IMR-90 (cell line): ENCODE results near the gene TADA2A. TPM values are rescaled to one million over a fixed set of nuclear protein-coding genes. Genes with fewer than 3 reads are reported as not detected.

Experiments used
- ATAC-seq: fragments of 200-7000 bp; cut with Tn5 transposase; 2 replicates; pipeline ENCODE4 v1.9.1; 2020; ENCODE audit warnings: low read depth, mild to moderate bottlenecking, moderate library complexity
- BruUV-seq: library from RNA; stranded (reverse); fragments of 400-500 nt; replicated peaks from 2 replicates; lab custom pipeline; 2021; lab: Mats Ljungman, UMichigan
- CTCF ChIA-PET: fragments of 300-600 bp; formaldehyde crosslinking; extraction: SDS; loops from one replicate; lab custom pipeline; 2021; ENCODE audit warnings: antibody characterized with exemption; lab: Yijun Ruan, JAX
- POLR2A ChIA-PET: fragments of 300-600 bp; sonication (Branson Sonifier 250); formaldehyde crosslinking; loops from one replicate; lab custom pipeline; 2022; ENCODE audit warnings: antibody characterized with exemption; ENCODE audit not compliant: unreplicated experiment; lab: Charles Lee
- DNase-seq: peaks from one replicate; pipeline ENCODE4 v3.0.0; 2013
- H2AFZ ChIP-seq: replicated peaks from 2 replicates; pipeline ENCODE3; 2013; ENCODE audit warnings: low read length, mild to moderate bottlenecking; ENCODE audit not compliant: poor library complexity
- H2AK5ac ChIP-seq: 2 replicates; pipeline ENCODE4 v1.6.1; 2013; ENCODE audit warnings: low read depth, low read length, inconsistent platforms
- H2AK9ac ChIP-seq: replicated peaks from 2 replicates; pipeline ENCODE3; 2013; ENCODE audit warnings: mild to moderate bottlenecking, low read depth, low read length, moderate library complexity; ENCODE audit not compliant: poor library complexity
- H2BK120ac ChIP-seq: 2 replicates; pipeline ENCODE4 v1.6.1; 2013; ENCODE audit warnings: low read depth, low read length, inconsistent platforms
- H2BK15ac ChIP-seq: 3 replicates; pipeline ENCODE4 v1.6.1; 2013; ENCODE audit warnings: low read depth, low read length, inconsistent platforms
- H2BK20ac ChIP-seq: 2 replicates; pipeline ENCODE4 v1.6.1; 2013; ENCODE audit warnings: low read depth, mild to moderate bottlenecking, inconsistent platforms, low read length, moderate library complexity
- H2BK5ac ChIP-seq: 2 replicates; pipeline ENCODE4 v1.6.1; 2013; ENCODE audit warnings: mild to moderate bottlenecking, low read depth, low read length, inconsistent platforms; ENCODE audit not compliant: poor library complexity, severe bottlenecking
- H3K14ac ChIP-seq: replicated peaks from 2 replicates; pipeline ENCODE4 v1.6.1; 2013; ENCODE audit warnings: low read depth, low read length, inconsistent platforms
- H3K18ac ChIP-seq: 2 replicates; pipeline ENCODE4 v1.6.1; 2013; ENCODE audit warnings: low read depth, low read length, control low read depth
- H3K23ac ChIP-seq: 2 replicates; pipeline ENCODE4 v1.6.1; 2013; ENCODE audit warnings: low read depth, low read length, inconsistent platforms
- H3K27ac ChIP-seq: 2 replicates; pipeline ENCODE4 v1.5.1; 2013; ENCODE audit warnings: mild to moderate bottlenecking, control low read depth, low read length; ENCODE audit not compliant: insufficient read depth
- H3K27me3 ChIP-seq: 2 replicates; pipeline ENCODE4 v1.6.1; 2013; ENCODE audit warnings: low read length; ENCODE audit not compliant: control insufficient read depth, insufficient read depth
- H3K36me3 ChIP-seq: 2 replicates; pipeline ENCODE4 v1.6.1; 2013; ENCODE audit warnings: low read length, mixed read lengths; ENCODE audit not compliant: control insufficient read depth, insufficient read depth
- H3K4ac ChIP-seq: 2 replicates; pipeline ENCODE4 v1.6.1; 2013; ENCODE audit warnings: low read depth, low read length, inconsistent platforms
- H3K4me1 ChIP-seq: 2 replicates; pipeline ENCODE4 v1.6.1; 2013; ENCODE audit warnings: low read length, mixed read lengths; ENCODE audit not compliant: control insufficient read depth, insufficient read depth
- H3K4me2 ChIP-seq: 2 replicates; pipeline ENCODE4 v1.6.1; 2013; ENCODE audit warnings: low read depth, mild to moderate bottlenecking, control low read depth, low read length, moderate library complexity
- H3K4me3 ChIP-seq: 2 replicates; pipeline ENCODE4 v1.5.1; 2013; ENCODE audit warnings: low read depth, mild to moderate bottlenecking, control low read depth, low read length, moderate library complexity; ENCODE audit not compliant: insufficient read depth
- H3K56ac ChIP-seq: 2 replicates; pipeline ENCODE4 v1.6.1; 2013; ENCODE audit warnings: low read length, inconsistent platforms; ENCODE audit not compliant: insufficient read depth; ENCODE audit errors: extremely low read depth
- H3K79me1 ChIP-seq, 2 experiments: 2 replicates each; pipeline ENCODE4 v1.6.1; 2013; ENCODE audit warnings: low read length in 2 of 2, inconsistent platforms in 1 of 2, low read depth in 1 of 2
- H3K9ac ChIP-seq: 2 replicates; pipeline ENCODE4 v1.6.1; 2013; ENCODE audit warnings: low read depth, low read length, control low read depth
- H3K9me1 ChIP-seq: 2 replicates; pipeline ENCODE4 v1.6.1; 2013; ENCODE audit warnings: low read length, inconsistent platforms; ENCODE audit not compliant: insufficient read depth
- H3K9me3 ChIP-seq: 2 replicates; pipeline ENCODE4 v1.6.1; 2013; ENCODE audit warnings: low read length; ENCODE audit not compliant: control insufficient read depth, insufficient read depth
- H4K20me1 ChIP-seq: 2 replicates; pipeline ENCODE4 v1.6.1; 2013; ENCODE audit warnings: low read length, inconsistent platforms; ENCODE audit not compliant: insufficient read depth
- H4K5ac ChIP-seq: 2 replicates; pipeline ENCODE4 v1.6.1; 2013; ENCODE audit warnings: mild to moderate bottlenecking, low read depth, low read length, control low read depth
- H4K8ac ChIP-seq, 2 experiments: 2 replicates each; pipeline ENCODE4 v1.6.1; 2013; ENCODE audit warnings: low read depth in 2 of 2, low read length in 2 of 2, control low read depth in 1 of 2, inconsistent platforms in 1 of 2
- H4K91ac ChIP-seq: 2 replicates; pipeline ENCODE4 v1.6.1; 2013; ENCODE audit warnings: low read depth, low read length, inconsistent platforms; ENCODE audit not compliant: insufficient read depth
- BHLHE40 ChIP-seq: fragments of 150-350 bp; IDR thresholded peaks from 2 replicates; pipeline ENCODE4 v1.6.1; 2016; ENCODE audit warnings: mild to moderate bottlenecking, low read depth, low read length
- CHD1 ChIP-seq: IDR thresholded peaks from 2 replicates; pipeline ENCODE4 v1.6.1; 2012; ENCODE audit warnings: low read depth, low read length, improper control_type of control experiment
- MAFK ChIP-seq: IDR thresholded peaks from 2 replicates; pipeline ENCODE4 v1.6.1; 2012; ENCODE audit warnings: low read depth, low read length, improper control_type of control experiment
- MAZ ChIP-seq: IDR thresholded peaks from 2 replicates; pipeline ENCODE4 v1.6.1; 2012; ENCODE audit warnings: low read depth, mild to moderate bottlenecking, low read length, improper control_type of control experiment, moderate library complexity, borderline replicate concordance
- MXI1 ChIP-seq: IDR thresholded peaks from 2 replicates; pipeline ENCODE4 v1.6.1; 2012; ENCODE audit warnings: low read depth, mild to moderate bottlenecking, low read length, moderate library complexity, borderline replicate concordance
- NFE2L2 ChIP-seq: fragments of 150-350 bp; IDR thresholded peaks from 2 replicates; pipeline ENCODE4 v1.6.1; 2016; ENCODE audit warnings: low read depth, mild to moderate bottlenecking, low read length
- POLR2A ChIP-seq: IDR thresholded peaks from 2 replicates; pipeline ENCODE4 v1.6.1; 2012; ENCODE audit warnings: mild to moderate bottlenecking, low read depth, low read length
- RAD21 ChIP-seq: IDR thresholded peaks from 2 replicates; pipeline ENCODE4 v1.6.1; 2012; ENCODE audit warnings: low read length, improper control_type of control experiment
- RCOR1 ChIP-seq: IDR thresholded peaks from 2 replicates; pipeline ENCODE4 v1.6.1; 2012; ENCODE audit warnings: mild to moderate bottlenecking, low read length, improper control_type of control experiment; ENCODE audit not compliant: insufficient replicate concordance
- RFX5 ChIP-seq: IDR thresholded peaks from 2 replicates; pipeline ENCODE4 v1.8.0; 2012; ENCODE audit warnings: low read depth, mild to moderate bottlenecking, low read length, moderate library complexity
- SMC3 ChIP-seq: fragments of 150-350 bp; IDR thresholded peaks from 2 replicates; pipeline ENCODE4 v1.6.1; 2016; ENCODE audit warnings: low read depth, mild to moderate bottlenecking, antibody characterized with exemption, low read length, moderate library complexity
- whole genome bisulfite sequencing, 2 experiments: methylation state at CpG; one replicate each; pipeline versions ENCODE4 v1.1.5 to v1.1.7; 2013; ENCODE audit warnings: missing lambda C conversion rate in 2 of 2; ENCODE audit not compliant: insufficient read length in 1 of 2; ENCODE audit errors: extremely low coverage in 2 of 2; 5-methylcytosine and 5-hydroxymethylcytosine counted together
- dilution Hi-C: fragments of 300-500 bp; cut with HindIII; formaldehyde crosslinking; loops from one replicate; pipeline ENCODE4 v1.14.3; 2018; ENCODE audit warnings: low sequenced_read_pairs; ENCODE audit not compliant: unreplicated experiment
- in situ Hi-C: fragments of 300-500 bp; cut with MboI; formaldehyde crosslinking; loops from 3 replicates; pipeline ENCODE4 v1.14.3; 2019; ENCODE audit warnings: low sequenced_read_pairs, inconsistent platforms, mixed read lengths
- intact Hi-C: fragments of 100-400 bp; cut with micrococcal nuclease; formaldehyde crosslinking; loops from 2 replicates; pipeline ENCODE4 v1.10.0; 2022
- polyA plus RNA-seq, 3 experiments: library from polyadenylated mRNA; depleted of rRNA; stranded (reverse); fragments of >200 nt; gene quantifications; 2 replicates each; pipeline ENCODE4 v1.2.3, GENCODE V29; 2012; ENCODE audit warnings: low replicate concordance in 1 of 3
- total RNA-seq: library from RNA; depleted of rRNA; stranded (reverse); fragments of >200 nt; gene quantifications from 2 replicates; pipeline ENCODE4 v1.2.3, GENCODE V29; 2012
- TF ChIP-seq, protein P1 (sequence below): conservative IDR thresholded peaks from 2 replicates; pipeline ENCODE4 v1.5.1; 2012; ENCODE audit warnings: mild to moderate bottlenecking, low read depth, low read length, improper control_type of control experiment
- TF ChIP-seq, protein P2 (sequence below): fragments of 150-350 bp; IDR thresholded peaks from 2 replicates; pipeline ENCODE4 v1.6.1; 2017; ENCODE audit warnings: mild to moderate bottlenecking, antibody characterized with exemption, low read length, low read depth

TADA2A gene
- total and polyA plus RNA-seq, 2 of the 4 experiments (the other 2 are of a cell fraction) = 13.1 to 19.7 TPM

DNA sequence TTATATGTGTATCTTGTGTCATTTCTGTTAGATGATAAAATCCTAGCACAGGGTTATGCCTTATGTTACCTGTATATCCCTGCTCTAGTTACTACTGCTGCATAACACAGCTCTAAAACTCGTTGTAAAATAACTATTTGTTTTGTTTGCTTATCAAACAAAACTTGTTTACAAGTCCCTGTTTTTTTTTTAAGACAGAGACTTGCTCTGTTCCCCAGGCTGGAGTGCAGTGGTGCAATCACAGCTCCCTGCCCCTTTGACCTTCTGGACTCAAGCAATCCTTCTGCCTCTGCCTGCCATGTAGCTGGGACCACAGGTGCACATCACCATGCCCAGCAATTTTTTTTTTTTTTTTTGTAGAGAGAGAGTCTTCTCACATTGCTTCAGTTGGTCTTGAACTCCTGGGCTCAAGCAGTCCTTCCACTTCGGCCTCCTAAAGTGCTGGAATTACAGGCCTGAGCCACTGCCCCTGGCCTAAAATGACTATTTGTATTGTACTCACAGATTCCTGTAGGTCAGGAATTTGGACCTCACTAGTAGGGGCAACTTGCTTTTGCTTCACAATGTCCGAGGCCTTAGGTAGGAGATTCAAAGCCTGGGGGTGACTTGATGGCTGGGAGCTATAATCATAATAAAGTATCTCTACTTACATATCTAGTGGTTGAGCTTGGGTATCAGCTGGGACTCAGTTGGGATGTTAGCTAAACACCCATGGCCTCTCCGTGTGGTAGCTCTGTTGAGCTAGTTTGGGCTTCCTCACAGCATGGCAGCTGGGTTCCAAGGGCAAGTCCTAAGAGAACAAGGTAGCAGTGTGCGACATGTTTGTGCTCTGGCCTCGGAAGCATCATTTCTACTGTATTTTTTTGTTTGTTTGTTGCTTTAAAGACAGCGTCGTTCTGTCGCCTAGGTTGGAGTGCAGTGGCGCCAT, 95.6 kb downstream of the TADA2A start (continued):
- TF ChIP-seq MXI1 = no peak
- TF ChIP-seq RFX5 = no peak

GRCh38 chr17:37503148-37503547, 96.5 kb downstream of the TADA2A start:
- H3K4me2 ChIP-seq = no peak overlapping the region
- no CpG with 5 or more reads among the region's 6 CpGs for WGBS, 2 experiments
- H3K36me3 ChIP-seq = peaks cover 15% of the 10 kb centered on the region
- intact Hi-C loops (no loop called here), dilution Hi-C loops (no loop called here), in situ Hi-C loops (no loop called here)
- no peak overlapping the region for H2BK120ac ChIP-seq
- H2AK5ac ChIP-seq = no peak overlapping the region
- H3K79me1 ChIP-seq = peaks cover 0 to 75% of the 10 kb centered on the region in 2 experiments; a peak in 2 of 4 replicates
- H2AK9ac ChIP-seq = no peak overlapping the region
- POLR2A ChIA-PET = no interaction called here
- H4K91ac ChIP-seq = no peak overlapping the region
- H2BK5ac ChIP-seq = no peak overlapping the region
- H3K9me1 ChIP-seq = peaks cover 45% of the 10 kb centered on the region
- H2BK15ac ChIP-seq = no peak overlapping the region
- H3K23ac ChIP-seq = no peak overlapping the region
- H3K9me3 ChIP-seq = no peaks in the 10 kb centered on the region
- no peak overlapping the region for H3K56ac ChIP-seq
- no peak overlapping the region for H3K4ac ChIP-seq
- no peak for DNase-seq
- no peaks in the 10 kb centered on the region for H3K27me3 ChIP-seq
- no peak overlapping the region for H3K18ac ChIP-seq
- H2AFZ ChIP-seq = no peak overlapping the region
- H4K5ac ChIP-seq = no peak overlapping the region
- no peak overlapping the region for H3K4me3 ChIP-seq
- no peak overlapping the region for H4K8ac ChIP-seq
- CTCF ChIA-PET = no interaction called here
- peaks cover 5% of the 10 kb centered on the region; the same call in 1 of the 2 replicates for H3K4me1 ChIP-seq
- H3K27ac ChIP-seq = no peak overlapping the region
- no peak for ATAC-seq
- BruUV-seq = no TSS peak
- H3K9ac ChIP-seq = no peak overlapping the region
- no peak overlapping the region for H3K14ac ChIP-seq
- H2BK20ac ChIP-seq = no peak overlapping the region
- peaks cover 95% of the 10 kb centered on the region for H4K20me1 ChIP-seq
- TF ChIP-seq CHD1 = no peak
- no peak for TF ChIP-seq RCOR1
- TF ChIP-seq, protein P1, sequence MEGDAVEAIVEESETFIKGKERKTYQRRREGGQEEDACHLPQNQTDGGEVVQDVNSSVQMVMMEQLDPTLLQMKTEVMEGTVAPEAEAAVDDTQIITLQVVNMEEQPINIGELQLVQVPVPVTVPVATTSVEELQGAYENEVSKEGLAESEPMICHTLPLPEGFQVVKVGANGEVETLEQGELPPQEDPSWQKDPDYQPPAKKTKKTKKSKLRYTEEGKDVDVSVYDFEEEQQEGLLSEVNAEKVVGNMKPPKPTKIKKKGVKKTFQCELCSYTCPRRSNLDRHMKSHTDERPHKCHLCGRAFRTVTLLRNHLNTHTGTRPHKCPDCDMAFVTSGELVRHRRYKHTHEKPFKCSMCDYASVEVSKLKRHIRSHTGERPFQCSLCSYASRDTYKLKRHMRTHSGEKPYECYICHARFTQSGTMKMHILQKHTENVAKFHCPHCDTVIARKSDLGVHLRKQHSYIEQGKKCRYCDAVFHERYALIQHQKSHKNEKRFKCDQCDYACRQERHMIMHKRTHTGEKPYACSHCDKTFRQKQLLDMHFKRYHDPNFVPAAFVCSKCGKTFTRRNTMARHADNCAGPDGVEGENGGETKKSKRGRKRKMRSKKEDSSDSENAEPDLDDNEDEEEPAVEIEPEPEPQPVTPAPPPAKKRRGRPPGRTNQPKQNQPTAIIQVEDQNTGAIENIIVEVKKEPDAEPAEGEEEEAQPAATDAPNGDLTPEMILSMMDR = no peak
- no peak for TF ChIP-seq SMC3
- TF ChIP-seq, protein P2, sequence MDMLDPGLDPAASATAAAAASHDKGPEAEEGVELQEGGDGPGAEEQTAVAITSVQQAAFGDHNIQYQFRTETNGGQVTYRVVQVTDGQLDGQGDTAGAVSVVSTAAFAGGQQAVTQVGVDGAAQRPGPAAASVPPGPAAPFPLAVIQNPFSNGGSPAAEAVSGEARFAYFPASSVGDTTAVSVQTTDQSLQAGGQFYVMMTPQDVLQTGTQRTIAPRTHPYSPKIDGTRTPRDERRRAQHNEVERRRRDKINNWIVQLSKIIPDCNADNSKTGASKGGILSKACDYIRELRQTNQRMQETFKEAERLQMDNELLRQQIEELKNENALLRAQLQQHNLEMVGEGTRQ = no peak
- no peak for TF ChIP-seq BHLHE40
- no peak for TF ChIP-seq NFE2L2
- TF ChIP-seq POLR2A = no peak
- no peak for TF ChIP-seq MAZ
- no peak for TF ChIP-seq MAFK
- no peak for TF ChIP-seq RFX5
- TF ChIP-seq RAD21 = no peak
